Thyroid gland (tissue), 4 donors: ENCODE results near the gene FAM53B. TPM values are rescaled to one million over a fixed set of nuclear protein-coding genes. Genes with fewer than 3 reads are reported as not detected.

Experiments used
- DNase-seq, 2 donors: peaks; one replicate each; pipeline ENCODE4 v3.0.0-alpha.2; 2019
- H3K27ac ChIP-seq, 3 donors: fragments of 200-600 bp; sonication (generic); 1 replicate in 2 of 3; 2 replicates in 1 of 3; pipeline ENCODE4 v1.5.1; 2016 to 2019; ENCODE audit warnings: mild to moderate bottlenecking in 1 of 3, moderate library complexity in 1 of 3
- H3K27me3 ChIP-seq: fragments of 200-600 bp; sonication (generic); one replicate; pipeline ENCODE4 v1.5.1; 2019
- H3K36me3 ChIP-seq, 2 donors: fragments of 200-600 bp; sonication (generic); one replicate each; pipeline ENCODE4 v1.5.1; 2016 to 2019
- H3K4me1 ChIP-seq, 2 donors: fragments of 200-600 bp; sonication (generic); one replicate each; pipeline ENCODE4 v1.5.1; 2017 to 2019
- H3K4me3 ChIP-seq, 3 donors: fragments of 200-600 bp; sonication (generic); replicated peaks in 1 of 3; 1 replicate in 2 of 3; 2 replicates in 1 of 3; pipeline ENCODE4 v1.5.1; 2016; ENCODE audit warnings: mild to moderate bottlenecking in 1 of 3
- H3K9me3 ChIP-seq: fragments of 200-600 bp; sonication (generic); one replicate; pipeline ENCODE4 v1.5.1; 2017
- CTCF ChIP-seq, 6 experiments: fragments of 200-600 bp in 3 of 6; fragments of 450-650 bp in 3 of 6; sonication (generic) in 3 of 6; IDR thresholded peaks; one replicate each; pipeline ENCODE4 v1.5.1; 2016 to 2019; ENCODE audit warnings: antibody characterized with exemption in 6 of 6, mild to moderate bottlenecking in 2 of 6, inconsistent platforms in 1 of 6, moderate library complexity in 1 of 6
- POLR2A ChIP-seq, 2 donors: fragments of 450-650 bp; IDR thresholded peaks; one replicate each; pipeline ENCODE4 v1.6.1; 2017; ENCODE audit warnings: antibody characterized with exemption in 2 of 2, mild to moderate bottlenecking in 2 of 2, moderate library complexity in 1 of 2
- WGBS, 2 donors: methylation state at CpG; one replicate each; pipeline ENCODE4 v1.1.5; 2017; 5-methylcytosine and 5-hydroxymethylcytosine counted together
- intact Hi-C: fragments of 100-400 bp; cut with DNase I; formaldehyde crosslinking; loops from one replicate; pipeline ENCODE4 v1.15.1; 2023
- total RNA-seq, 4 donors: library from RNA; depleted of rRNA; stranded (reverse); fragments of >200 nt; gene quantifications; one replicate each; pipeline ENCODE4 v1.2.3, GENCODE V29; 2016

Gene FAM53B
- total RNA-seq, 4 donors from 2014 or later: 37.6 to 96.3 (median 80.4) TPM

- Histone ChIP-seq H3K9me3 (no peaks in the 10 kb centered on the region), H3K36me3 (no peaks in the 10 kb centered on the region), H3K27me3 (no peaks in the 10 kb centered on the region), H3K27ac (peak overlapping the region in 2 of 3 donors; percentile 44 to 46), H3K4me1 (peaks cover 29 to 54% of the 10 kb centered on the region in 2 donors), H3K4me3 (no peak overlapping the region)
- TF ChIP-seq CTCF (IDR thresholded peaks at IDR 0.05): no peak
- no peak for TF ChIP-seq POLR2A (IDR thresholded peaks at IDR 0.05)
- peak; percentile 39 to 58 for DNase-seq
- intact Hi-C loops: no loop called here
- WGBS, 2 donors: 87 to 88% methylated on average over 8 to 9 of the region's 11 CpGs
These were observed 80.3 kb downstream of the FAM53B start for GRCh38 chr10:124663766-124664360.

- no peaks in the 10 kb centered on the region for H3K9me3 ChIP-seq
- WGBS, 2 donors: 94 to 95% methylated on average over 8 of the region's 8 CpGs
- TF ChIP-seq CTCF (IDR thresholded peaks at IDR 0.05) (no peak), POLR2A (IDR thresholded peaks at IDR 0.05) (no peak)
- peaks cover 22 to 48% of the 10 kb centered on the region in 2 donors for H3K4me1 ChIP-seq
- no peaks in the 10 kb centered on the region for H3K36me3 ChIP-seq
- intact Hi-C loops: no loop called here
- H3K27me3 ChIP-seq: no peaks in the 10 kb centered on the region
- no peak overlapping the region for H3K4me3 ChIP-seq
- DNase-seq: no peak
- no peak overlapping the region for H3K27ac ChIP-seq
These were observed 81.0 kb downstream of the FAM53B start for GRCh38 chr10:124663228-124663627.

GRCh38 chr10:124661660-124662180 lies 82.5 kb downstream of the FAM53B start:
- H3K4me1 ChIP-seq: peaks cover 13 to 43% of the 10 kb centered on the region in 2 donors
- no peaks in the 10 kb centered on the region for H3K27me3 ChIP-seq
- H3K9me3 ChIP-seq: no peaks in the 10 kb centered on the region
- TF ChIP-seq CTCF (IDR thresholded peaks at IDR 0.05) (no peak), POLR2A (IDR thresholded peaks at IDR 0.05) (no peak)
- no peaks in the 10 kb centered on the region for H3K36me3 ChIP-seq
- H3K27ac ChIP-seq: peak overlapping the region in 1 of 3 donors; percentile 38
- 84 to 90% methylated on average over 6 to 9 of the region's 9 CpGs for WGBS, 2 donors
- intact Hi-C loops: no loop called here
- DNase-seq: no peak
- no peak overlapping the region for H3K4me3 ChIP-seq

GRCh38 chr10:124660404-124661125 lies 83.6 kb downstream of the FAM53B start:
- intact Hi-C loops: no loop called here
- 89 to 90% methylated on average over 11 to 12 of the region's 12 CpGs for WGBS, 2 donors
- no peak for TF ChIP-seq CTCF (IDR thresholded peaks at IDR 0.05)
- no peak for TF ChIP-seq POLR2A (IDR thresholded peaks at IDR 0.05)
- Histone ChIP-seq H3K27ac (peak overlapping the region in 2 of 3 donors; percentile 3 to 38), H3K9me3 (no peaks in the 10 kb centered on the region), H3K4me1 (peaks cover 3 to 32% of the 10 kb centered on the region in 2 donors), H3K36me3 (no peaks in the 10 kb centered on the region), H3K4me3 (no peak overlapping the region), H3K27me3 (no peaks in the 10 kb centered on the region)
- DNase-seq: no peak

GRCh38 chr10:124659380-124659779 lies 84.8 kb downstream of the FAM53B start:
- 53 to 66% methylated on average over 2 of the region's 2 CpGs for WGBS, 2 donors
- intact Hi-C loops: no loop called here
- DNase-seq: no peak
- H3K9me3 ChIP-seq: no peaks in the 10 kb centered on the region
- peak overlapping the region in 1 of 3 donors; percentile 23 for H3K27ac ChIP-seq
- no peak for TF ChIP-seq CTCF (IDR thresholded peaks at IDR 0.05)
- no peak for TF ChIP-seq POLR2A (IDR thresholded peaks at IDR 0.05)
- no peaks in the 10 kb centered on the region for H3K36me3 ChIP-seq
- peaks cover 9 to 36% of the 10 kb centered on the region in 2 donors for H3K4me1 ChIP-seq
- H3K4me3 ChIP-seq: no peak overlapping the region
- no peaks in the 10 kb centered on the region for H3K27me3 ChIP-seq
